ENCODE data around the gene AK1. TPM values are rescaled to one million over a fixed set of nuclear protein-coding genes. Genes with fewer than 3 reads are reported as not detected.
A peak's percentile ranks its signal among the peaks of the same experiment; 100 is the strongest.

Gene AK1
- total RNA-seq, 1 experiment from 2014 or later = 31.6 TPM

DNA sequence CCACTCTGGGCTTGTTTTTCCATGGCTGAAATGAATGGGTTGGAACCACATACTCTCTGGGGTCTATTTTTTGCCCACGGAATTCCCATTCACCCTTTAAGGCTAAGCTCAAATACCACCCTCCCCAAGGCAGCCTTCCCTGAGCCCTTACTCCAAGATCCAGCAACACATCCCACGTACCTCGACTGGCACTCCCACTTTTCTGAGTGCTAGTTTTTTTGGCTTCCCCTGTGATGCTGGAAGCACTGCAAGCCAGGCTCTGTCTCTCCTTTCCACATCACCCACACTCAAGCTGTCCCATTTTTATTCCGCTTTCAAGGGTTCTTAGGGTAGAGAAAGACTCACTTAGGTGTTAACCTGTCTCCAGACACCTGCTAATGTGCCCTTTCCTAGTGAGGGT lies 15.9 kb upstream of the AK1 start:
- Histone ChIP-seq H3K14ac (ENCODE audit: insufficient read depth, low read length) (no peak overlapping the region), H3K79me1 (ENCODE audit: insufficient read depth, low read depth, low read length, poor library complexity, severe bottlenecking) (no peaks in the 10 kb centered on the region), H2AFZ (ENCODE audit: low read length) (no peak overlapping the region), H3K27me3 (ENCODE audit: insufficient read depth, low read length) (no peaks in the 10 kb centered on the region), H2BK5ac (ENCODE audit: insufficient read length, low read length) (no peak overlapping the region), H3K23ac (ENCODE audit: insufficient read length, low read depth, low read length) (no peak overlapping the region), H3K9me3 (ENCODE audit: control insufficient read depth, low read depth, low read length) (no peaks in the 10 kb centered on the region), H2BK20ac (ENCODE audit: low read depth, low read length, poor library complexity, severe bottlenecking) (no peak overlapping the region), H4K8ac (replicated peaks; ENCODE audit: insufficient read length, low read depth, low read length) (no peak overlapping the region), H3K79me2 (ENCODE audit: insufficient read depth, low read length) (no peaks in the 10 kb centered on the region), H4K91ac (ENCODE audit: insufficient read length, low read depth, low read length) (no peak overlapping the region), H3K18ac (ENCODE audit: insufficient read length, low read depth, low read length) (no peak overlapping the region), H3K4me1 (ENCODE audit: insufficient read depth, low read length) (no peaks in the 10 kb centered on the region; the same call in 1 of the 2 replicates), H2BK15ac (ENCODE audit: low read depth, low read length) (no peak overlapping the region), H2BK12ac (ENCODE audit: insufficient read length, low read depth, low read length) (no peak overlapping the region), H3K4ac (ENCODE audit: low read depth, low read length) (no peak overlapping the region), H3T11ph (ENCODE audit: low read length) (no peak overlapping the region), H2AK5ac (ENCODE audit: insufficient read length, low read length) (no peak overlapping the region), H3K56ac (ENCODE audit: insufficient read length, low read depth, low read length) (no peak overlapping the region), H3K27ac (ENCODE audit: insufficient read length, low read depth, low read length) (no peak overlapping the region), H3K9ac (ENCODE audit: extremely low read depth, insufficient read length, low read length) (no peak overlapping the region), H4K5ac (ENCODE audit: insufficient read length, low read depth, low read length) (no peak overlapping the region), H3K23me2 (ENCODE audit: insufficient read length, low read depth, low read length, poor library complexity, severe bottlenecking) (peaks cover under 1% of the 10 kb centered on the region), H2BK120ac (ENCODE audit: low read depth, low read length, poor library complexity, severe bottlenecking) (no peak overlapping the region), H3K4me2 (ENCODE audit: insufficient read depth, insufficient read length, low read length) (no peak overlapping the region), H4K20me1 (ENCODE audit: control insufficient read depth, insufficient read depth, insufficient read length) (no peaks in the 10 kb centered on the region)
- peaks cover 45 to 68% (median 63%) of the 10 kb centered on the region in 3 experiments for H3K36me3 Mint-ChIP-seq (ENCODE audit: insufficient read depth in 1 of 3, low read depth in 3 of 3)
- H3K27me3 Mint-ChIP-seq (ENCODE audit: low read depth) = no peaks in the 10 kb centered on the region
- peak overlapping the region in 1 of 2 experiments; percentile 29; a peak in 2 of 5 replicates for H3K4me3 Mint-ChIP-seq
- peaks cover 9% of the 10 kb centered on the region in 2 experiments; a peak in 3 of 5 replicates for H3K9me3 Mint-ChIP-seq
- H3K27ac Mint-ChIP-seq = no peak overlapping the region
- TF ChIP-seq, protein P1, sequence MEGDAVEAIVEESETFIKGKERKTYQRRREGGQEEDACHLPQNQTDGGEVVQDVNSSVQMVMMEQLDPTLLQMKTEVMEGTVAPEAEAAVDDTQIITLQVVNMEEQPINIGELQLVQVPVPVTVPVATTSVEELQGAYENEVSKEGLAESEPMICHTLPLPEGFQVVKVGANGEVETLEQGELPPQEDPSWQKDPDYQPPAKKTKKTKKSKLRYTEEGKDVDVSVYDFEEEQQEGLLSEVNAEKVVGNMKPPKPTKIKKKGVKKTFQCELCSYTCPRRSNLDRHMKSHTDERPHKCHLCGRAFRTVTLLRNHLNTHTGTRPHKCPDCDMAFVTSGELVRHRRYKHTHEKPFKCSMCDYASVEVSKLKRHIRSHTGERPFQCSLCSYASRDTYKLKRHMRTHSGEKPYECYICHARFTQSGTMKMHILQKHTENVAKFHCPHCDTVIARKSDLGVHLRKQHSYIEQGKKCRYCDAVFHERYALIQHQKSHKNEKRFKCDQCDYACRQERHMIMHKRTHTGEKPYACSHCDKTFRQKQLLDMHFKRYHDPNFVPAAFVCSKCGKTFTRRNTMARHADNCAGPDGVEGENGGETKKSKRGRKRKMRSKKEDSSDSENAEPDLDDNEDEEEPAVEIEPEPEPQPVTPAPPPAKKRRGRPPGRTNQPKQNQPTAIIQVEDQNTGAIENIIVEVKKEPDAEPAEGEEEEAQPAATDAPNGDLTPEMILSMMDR (conservative IDR thresholded peaks at IDR 0.05) = no peak
- DNase-seq = no peak
- peaks cover 8 to 12% of the 10 kb centered on the region in 2 experiments for H3K4me1 Mint-ChIP-seq
- no CpG with 5 or more reads among the region's 4 CpGs for WGBS (ENCODE audit: extremely low coverage, insufficient read length, low lambda C conversion rate)

Measured in H9 (cell line).